ENCODE data around the gene PCDH9.

The PCDH9 gene, protein sequence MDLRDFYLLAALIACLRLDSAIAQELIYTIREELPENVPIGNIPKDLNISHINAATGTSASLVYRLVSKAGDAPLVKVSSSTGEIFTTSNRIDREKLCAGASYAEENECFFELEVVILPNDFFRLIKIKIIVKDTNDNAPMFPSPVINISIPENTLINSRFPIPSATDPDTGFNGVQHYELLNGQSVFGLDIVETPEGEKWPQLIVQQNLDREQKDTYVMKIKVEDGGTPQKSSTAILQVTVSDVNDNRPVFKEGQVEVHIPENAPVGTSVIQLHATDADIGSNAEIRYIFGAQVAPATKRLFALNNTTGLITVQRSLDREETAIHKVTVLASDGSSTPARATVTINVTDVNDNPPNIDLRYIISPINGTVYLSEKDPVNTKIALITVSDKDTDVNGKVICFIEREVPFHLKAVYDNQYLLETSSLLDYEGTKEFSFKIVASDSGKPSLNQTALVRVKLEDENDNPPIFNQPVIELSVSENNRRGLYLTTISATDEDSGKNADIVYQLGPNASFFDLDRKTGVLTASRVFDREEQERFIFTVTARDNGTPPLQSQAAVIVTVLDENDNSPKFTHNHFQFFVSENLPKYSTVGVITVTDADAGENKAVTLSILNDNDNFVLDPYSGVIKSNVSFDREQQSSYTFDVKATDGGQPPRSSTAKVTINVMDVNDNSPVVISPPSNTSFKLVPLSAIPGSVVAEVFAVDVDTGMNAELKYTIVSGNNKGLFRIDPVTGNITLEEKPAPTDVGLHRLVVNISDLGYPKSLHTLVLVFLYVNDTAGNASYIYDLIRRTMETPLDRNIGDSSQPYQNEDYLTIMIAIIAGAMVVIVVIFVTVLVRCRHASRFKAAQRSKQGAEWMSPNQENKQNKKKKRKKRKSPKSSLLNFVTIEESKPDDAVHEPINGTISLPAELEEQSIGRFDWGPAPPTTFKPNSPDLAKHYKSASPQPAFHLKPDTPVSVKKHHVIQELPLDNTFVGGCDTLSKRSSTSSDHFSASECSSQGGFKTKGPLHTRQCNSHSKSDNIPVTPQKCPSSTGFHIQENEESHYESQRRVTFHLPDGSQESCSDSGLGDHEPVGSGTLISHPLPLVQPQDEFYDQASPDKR (N-terminal part only)

DNA sequence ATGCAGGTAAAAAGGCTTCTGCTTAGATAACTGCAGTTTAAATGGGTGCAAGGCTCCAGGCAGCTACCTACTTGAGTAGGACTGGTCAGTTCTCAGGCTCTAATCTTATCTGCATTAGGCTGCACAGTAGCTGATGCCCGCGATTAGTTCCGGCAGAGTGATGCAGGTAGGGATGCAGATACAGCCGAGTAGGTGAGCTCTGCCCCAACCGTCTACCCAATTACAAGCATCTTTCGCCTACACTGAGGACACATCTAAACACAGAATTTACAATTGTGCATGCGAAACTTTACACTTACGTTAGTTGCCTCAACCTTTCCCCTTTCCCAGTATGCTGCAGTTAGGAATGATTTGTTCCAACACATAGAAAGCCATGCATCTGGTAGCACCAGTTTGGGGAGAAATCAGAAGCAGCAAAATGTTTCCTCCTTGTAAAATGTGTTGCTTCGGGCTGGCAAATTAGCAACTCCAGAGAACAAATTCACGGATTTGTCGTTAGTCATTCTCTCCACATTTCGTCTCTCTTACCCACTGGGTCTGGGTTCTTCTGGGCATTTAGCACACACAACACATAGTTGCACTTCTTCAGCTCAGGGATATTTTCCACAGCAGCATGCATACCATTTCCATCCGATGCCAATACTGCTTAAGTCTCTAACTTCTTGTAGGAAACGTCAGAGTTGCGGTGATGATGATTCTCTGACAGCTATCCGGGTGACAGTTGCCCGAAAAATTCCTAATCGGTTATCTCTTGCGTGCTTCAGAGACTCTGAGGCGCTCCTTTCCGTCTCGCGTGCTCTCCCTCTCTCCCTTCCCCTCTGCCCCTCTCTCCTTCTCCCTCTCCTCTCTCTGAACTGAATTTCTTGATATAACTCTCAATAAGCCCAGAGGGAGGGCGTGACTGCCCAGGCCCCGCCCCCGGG, at the start of gene PCDH9:
Gene PCDH9, minus strand, starts transcription at position 856 of the 923 bp plus-strand sequence. CDS start 1,896 bp downstream, outside the sequence.
- peak; percentile 60 for DNase-seq

- no peak for DNase-seq
Observed at GRCh38 chr13:67278235-67278634, 48.1 kb upstream of the PCDH9 start.

DNA sequence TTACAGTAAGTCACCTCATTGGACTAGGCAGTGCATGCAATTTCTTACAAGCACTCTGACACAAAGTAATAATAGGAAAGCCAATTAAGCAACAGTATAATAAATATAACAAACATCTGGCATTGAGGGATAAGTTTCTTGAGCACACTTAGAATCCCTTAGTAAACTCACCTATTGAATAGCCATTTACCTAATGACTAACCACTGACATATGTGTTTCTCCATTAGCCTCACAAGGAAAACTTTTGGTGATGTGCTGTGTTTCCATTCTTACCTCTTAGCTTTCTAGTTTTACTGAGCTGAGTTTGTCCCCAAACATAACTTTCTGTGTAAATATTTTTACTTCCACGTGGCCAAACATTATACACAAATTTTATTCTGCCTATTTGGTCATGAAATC, 47.4 kb upstream of the PCDH9 start:
- DNase-seq = no peak

DNA sequence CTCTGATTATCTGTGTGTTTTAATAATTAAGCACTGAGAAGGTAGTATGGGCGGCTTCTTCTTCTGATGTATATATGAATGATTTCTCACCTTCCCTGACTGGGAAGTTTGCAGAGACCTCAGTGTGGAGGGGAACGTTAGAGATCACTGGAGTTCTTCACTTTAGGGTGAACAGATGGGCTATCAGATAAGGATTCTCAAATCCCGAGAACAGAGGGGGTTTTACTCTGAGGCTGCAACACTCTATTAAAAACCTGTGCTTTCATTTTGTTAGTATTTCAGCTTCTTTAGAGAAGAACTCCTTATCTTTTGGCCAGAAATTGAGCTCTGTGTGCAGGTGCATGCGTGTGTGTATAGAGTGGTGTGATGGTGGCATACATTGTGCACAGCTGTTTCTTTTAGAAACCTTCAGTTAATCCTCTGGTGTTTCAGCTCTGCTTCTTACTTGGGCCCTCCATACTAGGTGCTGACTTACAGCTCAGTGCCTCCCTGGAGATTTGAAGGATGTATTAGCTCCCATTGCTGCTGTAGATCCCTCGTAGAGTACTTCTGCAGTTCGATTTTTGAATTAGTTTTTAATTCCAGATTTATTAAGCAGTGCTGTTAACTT, 45.3 kb upstream of the PCDH9 start:
- DNase-seq = no peak

- no peak for DNase-seq
Observed at GRCh38 chr13:67273001-67273400, 42.9 kb upstream of the PCDH9 start.

- no peak for DNase-seq
Observed at GRCh38 chr13:67267136-67267535, 37.0 kb upstream of the PCDH9 start.

DNA sequence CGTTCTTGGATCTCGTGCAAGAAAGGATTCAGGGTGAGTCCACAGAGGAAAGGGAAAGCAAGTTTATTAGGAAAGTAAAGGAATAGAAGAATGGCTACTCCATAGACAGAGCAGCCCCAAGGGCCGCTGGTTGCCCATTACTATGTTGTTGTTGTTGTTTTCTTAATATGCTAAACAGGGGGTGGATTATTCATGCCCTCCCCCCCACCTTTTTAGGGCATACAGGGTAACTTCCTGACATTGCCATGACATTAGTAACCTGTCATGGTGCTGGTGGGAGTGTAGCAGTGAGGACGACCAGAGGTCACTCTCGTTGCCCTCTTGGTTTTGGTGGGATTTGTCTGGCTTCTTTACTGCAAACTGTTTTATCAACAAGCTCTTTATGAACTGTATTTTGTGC, 29.1 kb upstream of the PCDH9 start:
- DNase-seq = no peak

DNA sequence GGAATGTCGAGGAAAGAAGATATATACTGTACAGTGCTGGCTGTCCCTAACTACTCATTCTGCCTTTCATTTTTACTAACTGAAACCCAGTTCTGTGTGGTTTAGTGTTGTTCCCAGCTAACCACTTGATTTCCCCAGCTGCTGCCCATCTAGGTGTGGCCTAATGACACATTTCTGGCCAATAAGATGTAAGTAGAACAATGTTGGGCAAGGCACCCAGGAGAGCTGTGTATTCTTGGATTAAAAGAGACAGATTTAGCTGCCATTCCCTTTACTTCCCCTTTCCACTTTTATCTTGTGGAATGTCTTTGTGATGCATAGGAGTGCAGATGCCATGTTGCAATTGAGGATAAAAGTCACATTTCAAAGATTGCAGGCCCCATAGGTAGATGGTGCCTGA, 28.3 kb upstream of the PCDH9 start:
- no peak for DNase-seq

DNA sequence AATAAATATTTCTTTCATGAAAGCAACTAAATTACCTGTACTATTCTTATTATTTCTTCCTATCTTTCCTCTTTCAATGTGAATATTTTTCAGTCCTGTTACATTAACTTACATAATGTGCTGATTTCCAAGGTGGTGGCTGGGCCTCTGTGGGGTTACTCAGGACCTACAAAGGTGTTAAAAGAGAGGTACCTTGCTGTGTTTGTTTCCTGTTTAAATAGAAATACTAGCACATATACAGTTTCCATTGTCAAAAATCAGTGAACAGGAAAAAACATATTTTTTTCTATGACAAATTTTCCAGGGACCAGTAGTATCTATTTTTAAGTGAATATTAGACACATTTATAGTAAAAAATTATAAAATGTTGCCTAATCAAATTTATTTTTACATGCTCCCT, 8.7 kb upstream of the PCDH9 start:
- no peak for DNase-seq

GRCh38 chr13:67238277-67238859, 8.2 kb upstream of the PCDH9 start:
- peak; percentile 42 for DNase-seq

DNA sequence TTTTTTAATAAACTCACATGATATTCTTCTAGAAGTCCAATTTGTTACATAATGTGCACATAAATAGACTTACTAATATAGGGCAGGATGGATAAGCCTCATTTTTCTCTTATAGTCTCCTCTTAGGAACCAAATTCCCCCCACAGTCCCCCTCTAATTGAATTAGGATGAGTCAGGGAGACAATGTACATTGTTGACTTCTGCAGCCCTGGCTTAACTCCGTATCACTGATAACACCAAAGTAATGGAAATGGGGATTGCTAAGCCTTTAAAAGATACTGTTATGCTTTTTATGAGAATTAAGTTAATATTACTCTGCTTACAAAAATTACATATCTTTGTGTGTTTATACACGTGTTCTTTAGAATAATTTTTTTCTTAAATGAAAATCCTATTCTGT, 5.1 kb upstream of the PCDH9 start:
- no peak for DNase-seq

- no peak for DNase-seq
Observed at GRCh38 chr13:67232384-67232783, 2.2 kb upstream of the PCDH9 start.

DNA sequence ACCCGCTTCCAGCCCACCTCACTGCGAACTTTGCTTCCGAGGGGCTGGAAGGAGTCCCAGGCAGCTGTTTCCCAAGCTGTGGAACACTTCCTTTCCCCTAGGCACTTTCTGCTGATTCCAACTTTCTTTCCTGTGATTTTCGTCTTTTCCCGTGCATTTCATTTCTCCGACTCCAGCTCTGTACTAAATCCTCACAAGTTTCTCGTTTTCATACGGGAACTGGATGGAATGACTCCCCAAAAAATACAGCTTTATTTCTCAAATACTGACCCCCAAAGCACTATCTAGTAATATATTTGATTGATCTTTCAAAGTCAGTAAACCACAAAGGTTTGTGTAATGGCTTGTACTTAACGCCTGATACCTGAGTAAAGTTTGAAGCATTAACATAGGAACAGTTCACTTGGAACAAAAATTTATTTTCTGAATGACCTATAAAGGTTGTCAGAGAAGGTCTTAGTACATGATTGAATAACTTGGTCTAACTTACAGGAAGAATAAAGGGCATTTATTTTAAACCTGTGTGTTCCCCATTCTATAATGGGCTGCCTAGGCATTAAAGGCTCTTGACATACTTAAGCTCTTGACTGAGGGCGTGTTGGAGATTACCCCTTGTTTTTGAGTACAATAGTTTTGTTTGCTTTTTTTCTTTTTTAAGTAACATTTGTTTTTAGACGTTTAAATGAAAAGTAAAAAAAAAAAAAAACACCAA, 1.3 kb upstream of the PCDH9 start:
- DNase-seq = peak; percentile 13

GRCh38 chr13:67230404-67231288, 510 bp upstream of the PCDH9 start:
- DNase-seq = peak; percentile 98

- DNase-seq = peak; percentile 9
Observed at GRCh38 chr13:67228916-67229315, 1.2 kb downstream of the PCDH9 start.

DNA sequence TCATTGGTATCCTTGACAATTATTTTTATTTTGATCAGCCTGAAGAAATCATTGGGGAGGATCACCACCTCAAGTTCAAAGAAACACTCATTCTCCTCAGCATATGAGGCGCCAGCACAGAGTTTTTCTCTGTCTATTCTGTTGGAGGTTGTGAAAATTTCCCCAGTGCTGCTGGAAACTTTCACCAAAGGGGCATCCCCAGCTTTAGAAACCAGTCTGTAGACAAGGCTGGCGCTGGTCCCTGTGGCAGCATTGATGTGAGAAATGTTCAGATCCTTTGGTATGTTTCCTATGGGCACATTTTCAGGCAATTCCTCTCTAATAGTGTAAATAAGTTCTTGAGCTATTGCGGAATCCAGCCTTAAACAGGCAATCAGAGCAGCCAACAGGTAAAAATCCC, 2.1 kb downstream of the PCDH9 start:
- DNase-seq = no peak

GRCh38 chr13:67227131-67227983, 2.8 kb downstream of the PCDH9 start:
- no peak for DNase-seq

DNA sequence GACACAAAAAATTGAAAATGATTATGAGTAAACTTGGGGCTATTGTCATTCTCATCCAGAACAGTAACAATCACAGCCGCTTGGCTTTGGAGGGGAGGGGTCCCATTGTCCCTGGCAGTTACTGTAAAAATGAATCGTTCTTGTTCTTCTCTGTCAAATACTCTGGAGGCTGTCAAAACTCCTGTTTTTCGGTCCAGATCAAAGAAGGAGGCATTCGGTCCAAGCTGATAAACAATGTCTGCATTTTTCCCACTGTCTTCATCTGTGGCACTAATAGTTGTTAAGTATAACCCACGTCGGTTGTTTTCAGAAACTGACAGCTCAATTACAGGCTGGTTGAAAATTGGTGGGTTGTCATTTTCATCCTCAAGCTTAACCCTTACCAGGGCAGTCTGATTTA, 3.4 kb downstream of the PCDH9 start:
- no peak for DNase-seq
